ENCODE data around the gene CIAO1. TPM values are rescaled to one million over a fixed set of nuclear protein-coding genes. Genes with fewer than 3 reads are reported as not detected.

CIAO1 gene
- total RNA-seq, 4 donors from 2014 or later = 83.8 to 149 (median 119) TPM

- 82 to 95% methylated on average over 4 of the region's 4 CpGs for WGBS, 2 donors
- Histone ChIP-seq H3K4me3 (replicated peaks in 1 of 3) (no peak overlapping the region), H3K9me3 (no peaks in the 10 kb centered on the region), H3K27me3 (no peaks in the 10 kb centered on the region), H3K36me3 (no peaks in the 10 kb centered on the region), H3K27ac (no peak overlapping the region), H3K4me1 (peaks cover 0 to 3% of the 10 kb centered on the region in 2 donors)
- no peak for DNase-seq
- TF ChIP-seq POLR2A (IDR thresholded peaks at IDR 0.05) (no peak), CTCF (IDR thresholded peaks at IDR 0.05) (no peak)
- intact Hi-C loops (cut with DNase I) = no loop called here
Measured at GRCh38 chr2:96231316-96231715, 34.7 kb upstream of the CIAO1 start.

- no peak overlapping the region for H3K27ac ChIP-seq
- H3K4me3 ChIP-seq (replicated peaks in 1 of 3) = no peak overlapping the region
- no peaks in the 10 kb centered on the region for H3K27me3 ChIP-seq
- H3K9me3 ChIP-seq = no peaks in the 10 kb centered on the region
- no peaks in the 10 kb centered on the region for H3K36me3 ChIP-seq
- intact Hi-C loops (cut with DNase I) = no loop called here
- WGBS, 2 donors = 93 to 100% methylated on average over 6 of the region's 6 CpGs
- TF ChIP-seq CTCF (IDR thresholded peaks at IDR 0.05) (no peak), POLR2A (IDR thresholded peaks at IDR 0.05) (no peak)
- no peak for DNase-seq
- H3K4me1 ChIP-seq = peaks cover 0 to 3% of the 10 kb centered on the region in 2 donors
Measured at GRCh38 chr2:96233436-96233835, 32.6 kb upstream of the CIAO1 start.

GRCh38 chr2:96233880-96234316, 32.1 kb upstream of the CIAO1 start:
- 78 to 86% methylated on average over 4 of the region's 4 CpGs for WGBS, 2 donors
- DNase-seq = no peak
- peaks cover 0 to 3% of the 10 kb centered on the region in 2 donors for H3K4me1 ChIP-seq
- H3K27me3 ChIP-seq = no peaks in the 10 kb centered on the region
- intact Hi-C loops (cut with DNase I) = no loop called here
- H3K36me3 ChIP-seq = no peaks in the 10 kb centered on the region
- H3K9me3 ChIP-seq = no peaks in the 10 kb centered on the region
- H3K4me3 ChIP-seq (replicated peaks in 1 of 3) = no peak overlapping the region
- no peak for TF ChIP-seq CTCF (IDR thresholded peaks at IDR 0.05)
- no peak for TF ChIP-seq POLR2A (IDR thresholded peaks at IDR 0.05)
- no peak overlapping the region for H3K27ac ChIP-seq

GRCh38 chr2:96236882-96237281, 29.1 kb upstream of the CIAO1 start:
- H3K4me3 ChIP-seq (replicated peaks in 1 of 3) = no peak overlapping the region
- H3K36me3 ChIP-seq = no peaks in the 10 kb centered on the region
- no peaks in the 10 kb centered on the region for H3K27me3 ChIP-seq
- intact Hi-C loops (cut with DNase I) = no loop called here
- TF ChIP-seq POLR2A (IDR thresholded peaks at IDR 0.05) (no peak), CTCF (IDR thresholded peaks at IDR 0.05) (no peak)
- WGBS, 2 donors = 100% methylated on average over 1 of the region's 1 CpG
- no peak for DNase-seq
- H3K9me3 ChIP-seq = no peaks in the 10 kb centered on the region
- H3K4me1 ChIP-seq = peaks cover 0 to under 1% of the 10 kb centered on the region in 2 donors
- H3K27ac ChIP-seq = no peak overlapping the region

GRCh38 chr2:96238266-96238665, 27.8 kb upstream of the CIAO1 start:
- H3K27ac ChIP-seq = no peak overlapping the region
- no peaks in the 10 kb centered on the region for H3K9me3 ChIP-seq
- H3K4me1 ChIP-seq = peaks cover 0 to 8% of the 10 kb centered on the region in 2 donors
- WGBS, 2 donors = 97% methylated on average over 3 of the region's 3 CpGs
- no peaks in the 10 kb centered on the region for H3K27me3 ChIP-seq
- DNase-seq = no peak
- no peaks in the 10 kb centered on the region for H3K36me3 ChIP-seq
- H3K4me3 ChIP-seq (replicated peaks in 1 of 3) = no peak overlapping the region
- intact Hi-C loops (cut with DNase I) = no loop called here
- TF ChIP-seq CTCF (IDR thresholded peaks at IDR 0.05) (no peak), POLR2A (IDR thresholded peaks at IDR 0.05) (no peak)

All from thyroid gland (tissue), 4 donors.